Endothelial cell of umbilical vein (primary cell): Measurements from ENCODE around the gene SLC1A3. TPM values are rescaled to one million over a fixed set of nuclear protein-coding genes. Genes with fewer than 3 reads are reported as not detected.

Source experiments
- BruUV-seq: library from RNA; stranded (reverse); fragments of 400-500 nt; replicated peaks from 2 replicates; lab custom pipeline; 2021; lab: Mats Ljungman, UMichigan
- CTCF ChIA-PET: fragments of 300-600, 350-600 bp; sonication (Branson Sonifier 250); formaldehyde crosslinking; loops from one replicate; lab custom pipeline; 2021; ENCODE audit warnings: antibody characterized with exemption, inconsistent platforms; lab: Charles Lee
- POLR2A ChIA-PET: fragments of 300-600, 350-600 bp; sonication (Branson Sonifier 250); formaldehyde crosslinking; loops from one replicate; lab custom pipeline; 2021; ENCODE audit warnings: antibody characterized with exemption, inconsistent platforms; lab: Charles Lee
- DNase-seq: peaks from one replicate; pipeline ENCODE4 v3.0.0-alpha.2; 2011; ENCODE audit warnings: low read depth, low spot score
- FAIRE-seq: peaks from 2 replicates; lab custom pipeline; 2011; peaks lifted over from hg19 to GRCh38; lab: Jason Lieb, UNC
- H2AFZ ChIP-seq: 2 replicates; pipeline ENCODE4 v1.6.0; 2012; ENCODE audit warnings: low read depth, low read length, control low read depth, inconsistent platforms
- H3K27ac ChIP-seq: 2 replicates; pipeline ENCODE4 v1.5.1; 2011; ENCODE audit warnings: low read depth, mild to moderate bottlenecking, control low read depth, low read length, moderate library complexity; ENCODE audit not compliant: insufficient read depth
- H3K27me3 ChIP-seq, 2 experiments: 2 replicates each; pipeline versions ENCODE4 v1.6.0 to v1.6.1; 2011; ENCODE audit warnings: low read length in 2 of 2, mixed read lengths in 1 of 2; ENCODE audit not compliant: control insufficient read depth in 2 of 2, insufficient read depth in 2 of 2
- H3K36me3 ChIP-seq, 2 experiments: 2 replicates in 1 of 2; 3 replicates in 1 of 2; pipeline ENCODE4 v1.5.1; 2011; ENCODE audit warnings: low read length in 2 of 2, mild to moderate bottlenecking in 1 of 2, moderate library complexity in 1 of 2; ENCODE audit not compliant: control insufficient read depth in 2 of 2, insufficient read depth in 2 of 2; ENCODE audit errors: extremely low read depth in 1 of 2
- H3K4me1 ChIP-seq: 3 replicates; pipeline ENCODE4 v1.5.1; 2011; ENCODE audit warnings: mild to moderate bottlenecking, low read length; ENCODE audit not compliant: control insufficient read depth, insufficient read depth; ENCODE audit errors: extremely low read depth
- H3K4me2 ChIP-seq: 2 replicates; pipeline ENCODE4 v1.6.1; 2011; ENCODE audit warnings: low read length, control low read depth, mixed read lengths; ENCODE audit not compliant: insufficient read depth
- H3K4me3 ChIP-seq, 3 experiments: fragments of 200-600 bp in 1 of 3; sonication (generic), shearing (Covaris generic) in 1 of 3; replicated peaks in 1 of 3; 2 replicates each; pipeline ENCODE4 v1.5.1; 2011 to 2016; ENCODE audit warnings: control low read depth in 3 of 3, low read length in 3 of 3, mild to moderate bottlenecking in 2 of 3, inconsistent platforms in 1 of 3, low read depth in 1 of 3, moderate library complexity in 1 of 3; ENCODE audit not compliant: insufficient read depth in 1 of 3
- H3K79me2 ChIP-seq: 2 replicates; pipeline ENCODE4 v1.6.0; 2012; ENCODE audit warnings: low read length, inconsistent platforms; ENCODE audit not compliant: control insufficient read depth, insufficient read depth
- H3K9ac ChIP-seq: replicated peaks from 2 replicates; pipeline ENCODE3; 2011; ENCODE audit warnings: low read length, control low read depth; ENCODE audit not compliant: insufficient read depth; ENCODE audit errors: extremely low read depth
- H3K9me1 ChIP-seq: replicated peaks from 3 replicates; pipeline ENCODE4 v1.6.0; 2011; ENCODE audit warnings: mild to moderate bottlenecking, low read length; ENCODE audit not compliant: control insufficient read depth, insufficient read depth; ENCODE audit errors: extremely low read depth
- H3K9me3 ChIP-seq: replicated peaks from 2 replicates; pipeline ENCODE4 v1.5.1; 2012; ENCODE audit warnings: low read length, inconsistent platforms; ENCODE audit not compliant: control insufficient read depth, insufficient read depth
- H4K20me1 ChIP-seq: replicated peaks from 2 replicates; pipeline ENCODE3; 2011; ENCODE audit warnings: mild to moderate bottlenecking, low read length; ENCODE audit not compliant: control insufficient read depth, insufficient read depth; ENCODE audit errors: extremely low read depth
- EZH2 ChIP-seq: IDR thresholded peaks from 2 replicates; pipeline ENCODE4 v1.6.1; 2012; ENCODE audit warnings: borderline replicate concordance, low read depth, mild to moderate bottlenecking, moderate library complexity, low read length, inconsistent platforms; ENCODE audit not compliant: severe bottlenecking
- FOS ChIP-seq: IDR thresholded peaks from 2 replicates; pipeline ENCODE4 v1.6.1; 2011; ENCODE audit warnings: mild to moderate bottlenecking, low read length, moderate library complexity, borderline replicate concordance; ENCODE audit not compliant: insufficient read depth
- JUN ChIP-seq: IDR thresholded peaks from 2 replicates; pipeline ENCODE4 v1.6.1; 2011; ENCODE audit warnings: borderline replicate concordance, low read depth; ENCODE audit not compliant: insufficient read length, insufficient read depth
- POLR2AphosphoS5 ChIP-seq: IDR thresholded peaks from 2 replicates; pipeline ENCODE4 v1.6.1; 2012; ENCODE audit warnings: low read depth, mild to moderate bottlenecking, control low read depth, low read length, moderate library complexity; ENCODE audit not compliant: insufficient read depth
- dilution Hi-C: fragments of 300-500 bp; cut with MboI; formaldehyde crosslinking; loops from one replicate; pipeline ENCODE4 v1.15.0; 2019; ENCODE audit warnings: low sequenced_read_pairs; ENCODE audit not compliant: extremely low pct_ligation_motif_present
- intact Hi-C: fragments of 100-400 bp; cut with micrococcal nuclease; formaldehyde crosslinking; loops from one replicate; pipeline ENCODE4 v1.10.0; 2022
- polyA plus RNA-seq, 4 experiments: library from polyadenylated mRNA; depleted of rRNA in 3 of 4; stranded (reverse) in 3 of 4; unstranded in 1 of 4; fragments of >200 nt; gene quantifications; 2 replicates each; pipeline versions ENCODE4 v1.2.1 to v1.2.3, GENCODE V29; 2011 to 2012; ENCODE audit warnings: missing spikeins in 1 of 4
- total RNA-seq: library from RNA; stranded (reverse); gene quantifications from 2 replicates; pipeline ENCODE4 v1.2.3, GENCODE V29; 2021
- TF ChIP-seq, protein P1 (sequence below): IDR thresholded peaks from 2 replicates; pipeline ENCODE4 v1.6.1; 2011; ENCODE audit not compliant: insufficient read depth, insufficient read length

Gene SLC1A3
- total and polyA plus RNA-seq, 2 donors (not counting 3 experiments of a cell fraction or from before 2014, with no cell fraction given) = 0.36 TPM; not detected in 1

DNA sequence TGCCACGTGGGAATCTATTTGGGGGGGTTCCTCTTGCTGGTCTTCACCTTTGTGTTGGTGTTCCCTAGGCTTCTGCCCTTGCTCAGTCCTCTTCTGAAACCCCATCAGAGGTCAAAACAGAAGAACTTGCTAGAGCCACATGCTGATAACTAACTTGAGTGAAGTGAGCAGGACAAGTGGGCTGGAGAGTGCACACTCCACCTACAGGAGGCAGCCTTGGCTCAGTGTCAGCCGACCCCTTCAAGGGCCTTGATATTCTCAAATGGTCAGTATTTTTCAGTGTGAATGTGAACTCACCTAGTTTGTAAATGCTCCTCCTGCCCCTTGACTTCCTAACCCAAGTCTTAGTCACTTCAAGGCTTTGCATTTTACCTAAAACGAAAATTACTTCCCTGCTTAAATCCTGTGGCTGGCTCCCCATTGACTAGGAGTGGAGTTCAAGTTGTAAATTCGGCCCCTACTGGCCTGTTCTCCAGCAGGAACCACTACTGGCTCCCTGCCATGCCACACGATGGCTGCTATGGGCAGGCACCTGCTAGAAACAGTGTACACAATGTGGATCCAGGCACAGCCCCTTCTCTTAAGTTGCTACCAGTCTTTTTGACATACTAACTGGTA, 3.6 kb upstream of the SLC1A3 start:
- no TSS peak for BruUV-seq
- Histone ChIP-seq H3K9ac (no peak overlapping the region), H2AFZ (no peak overlapping the region), H3K9me1 (no peaks in the 10 kb centered on the region), H3K4me3 (no peak overlapping the region), H3K4me2 (no peak overlapping the region), H3K9me3 (no peaks in the 10 kb centered on the region), H3K79me2 (no peaks in the 10 kb centered on the region), H3K4me1 (peaks cover 6% of the 10 kb centered on the region), H3K27ac (no peak overlapping the region), H4K20me1 (no peaks in the 10 kb centered on the region), H3K36me3 (no peaks in the 10 kb centered on the region), H3K27me3 (peaks cover 13 to 30% of the 10 kb centered on the region in 2 experiments)
- dilution Hi-C loops (no loop called here), intact Hi-C loops (no loop called here)
- TF ChIP-seq FOS = no peak
- TF ChIP-seq EZH2 = no peak
- no peak for TF ChIP-seq JUN
- TF ChIP-seq POLR2AphosphoS5 = no peak
- ChIA-PET CTCF (no interaction called here), POLR2A (no interaction called here)
- no peak for DNase-seq
- no peak for FAIRE-seq

DNA sequence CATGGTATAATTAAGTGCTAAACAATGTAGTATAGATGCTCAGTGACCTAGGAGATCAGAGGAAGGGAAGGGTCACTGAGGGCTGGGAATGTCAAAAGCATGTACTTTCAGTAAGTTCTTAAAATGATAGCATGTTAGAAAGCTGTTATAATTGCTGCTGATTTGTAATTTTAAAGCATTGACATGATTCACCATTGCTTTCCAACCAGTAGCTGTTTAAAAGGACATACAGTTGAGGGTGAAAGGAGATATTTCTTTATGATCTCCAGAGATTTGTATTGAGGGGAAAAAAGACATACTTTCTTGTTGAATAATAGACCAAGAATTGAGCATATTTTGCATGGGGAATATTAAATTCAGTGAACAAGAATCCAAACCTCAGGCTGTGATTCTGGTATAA, 1.2 kb upstream of the SLC1A3 start:
- BruUV-seq = no TSS peak
- POLR2A ChIA-PET = no interaction called here
- intact Hi-C loops = loop anchor here (5.0 kb wide), 1 partner anchor 98 kb away; no protein-coding TSS in a partner anchor
- H3K9me1 ChIP-seq = no peaks in the 10 kb centered on the region
- H4K20me1 ChIP-seq = no peaks in the 10 kb centered on the region
- no peaks in the 10 kb centered on the region for H3K9me3 ChIP-seq
- H2AFZ ChIP-seq = no peak overlapping the region
- no peaks in the 10 kb centered on the region for H3K79me2 ChIP-seq
- no peak overlapping the region for H3K4me2 ChIP-seq
- H3K9ac ChIP-seq = no peak overlapping the region
- TF ChIP-seq EZH2 = peak; percentile 10
- TF ChIP-seq, protein P1, sequence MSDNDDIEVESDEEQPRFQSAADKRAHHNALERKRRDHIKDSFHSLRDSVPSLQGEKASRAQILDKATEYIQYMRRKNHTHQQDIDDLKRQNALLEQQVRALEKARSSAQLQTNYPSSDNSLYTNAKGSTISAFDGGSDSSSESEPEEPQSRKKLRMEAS = no peak
- TF ChIP-seq POLR2AphosphoS5 = no peak
- dilution Hi-C loops = no loop called here
- DNase-seq (no peak), FAIRE-seq (no peak)
- H3K27ac ChIP-seq = no peak overlapping the region
- CTCF ChIA-PET = interaction anchor here (0.8 to 2.9 kb wide), 3 partner anchors 24 to 113 kb away, joined by 3 to 7 read pairs (median 3); no protein-coding TSS in a partner anchor
- H3K36me3 ChIP-seq = no peaks in the 10 kb centered on the region
- H3K4me1 ChIP-seq = peaks cover 6% of the 10 kb centered on the region
- H3K27me3 ChIP-seq = peaks cover 15 to 38% of the 10 kb centered on the region in 2 experiments
- H3K4me3 ChIP-seq = no peak overlapping the region
